RKO (cell line): ENCODE measurements around the gene NXPE4.
"Not testable (repeated sequence)": the region's sequence is repeated elsewhere in the genome, so short reads cannot be mapped to it uniquely, and the experiment has no call there.

ENCODE experiments used
- DNase-seq: peaks from one replicate; pipeline ENCODE4 v3.0.0-alpha.2; 2016; ENCODE audit warnings: low spot score

Gene NXPE4

GRCh38 chr11:114595571-114595970, at the start of gene NXPE4:
Gene NXPE4, minus strand, starts transcription at chr11:114595786. Its CDS starts 1,027 bp downstream, at chr11:114594759.
- DNase-seq = no peak

GRCh38 chr11:114639440-114639839, 43.9 kb upstream of the NXPE4 start:
- not testable (repeated sequence) for DNase-seq

DNA sequence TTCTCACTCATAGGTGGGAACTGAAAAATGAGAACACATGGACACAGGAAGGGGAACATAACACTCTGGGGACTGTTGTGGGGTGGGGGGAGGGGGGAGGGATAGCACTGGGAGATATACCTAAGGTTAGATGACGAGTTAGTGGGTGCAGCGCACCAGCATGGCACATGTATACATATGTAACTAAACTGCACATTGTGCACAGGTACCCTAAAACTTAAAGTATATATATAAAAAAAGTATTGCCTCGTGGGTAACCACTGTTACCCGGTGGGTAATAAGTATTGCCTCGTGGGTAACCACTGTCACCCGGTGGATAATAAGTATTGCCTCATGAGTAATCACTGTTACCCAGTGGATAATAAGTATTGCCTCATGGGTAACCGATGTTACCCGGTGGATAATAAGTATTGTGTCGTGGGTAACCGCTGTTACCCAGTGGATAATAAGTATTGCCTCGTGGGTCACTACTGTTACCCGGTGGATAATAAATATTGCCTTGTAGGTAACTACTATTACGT, 35.9 kb upstream of the NXPE4 start:
- not testable (repeated sequence) for DNase-seq

DNA sequence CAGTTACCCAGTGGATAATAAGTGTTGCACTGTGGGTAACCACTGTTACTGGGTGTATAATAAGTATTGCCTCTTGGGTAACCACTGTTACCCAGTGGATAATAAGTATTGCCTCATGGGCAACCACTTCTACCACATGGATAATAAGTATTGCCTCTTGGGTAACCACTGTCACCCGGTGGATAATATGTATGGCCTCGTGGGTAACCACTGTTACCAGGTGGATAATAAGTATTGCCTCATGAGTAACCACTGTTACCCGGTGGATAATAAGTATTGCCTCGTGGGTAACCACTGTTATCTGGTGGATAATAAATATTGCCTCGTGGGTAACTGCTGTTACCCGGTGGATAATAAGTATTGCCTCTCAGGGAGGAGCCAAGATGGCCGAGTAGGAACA, 29.7 kb upstream of the NXPE4 start:
- no peak for DNase-seq

- no peak for DNase-seq
Measured at GRCh38 chr11:114624455-114625207, 29.0 kb upstream of the NXPE4 start.

GRCh38 chr11:114623720-114624119, 28.1 kb upstream of the NXPE4 start:
- DNase-seq = no peak

DNA sequence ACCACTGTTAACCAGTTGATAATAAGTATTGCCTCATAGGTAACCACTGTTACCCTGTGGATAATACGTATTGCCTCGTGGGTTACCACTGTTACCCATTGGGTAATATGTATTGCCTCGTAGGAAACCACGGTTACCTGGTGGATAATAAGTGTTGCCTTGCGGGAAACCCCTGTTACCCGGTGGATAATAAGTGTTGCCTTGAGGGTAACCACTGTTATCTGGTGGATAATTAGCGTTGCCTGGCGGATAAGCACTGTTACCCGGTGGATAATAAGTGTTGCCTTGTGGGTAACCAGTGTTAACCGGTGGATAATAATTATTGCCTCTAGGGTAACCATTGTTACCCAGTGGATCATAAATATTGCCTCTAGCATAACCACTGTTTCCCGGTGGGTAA, 27.3 kb upstream of the NXPE4 start:
- no peak for DNase-seq

- DNase-seq = no peak
Measured at GRCh38 chr11:114621950-114622809, 26.6 kb upstream of the NXPE4 start.

GRCh38 chr11:114621072-114621471, 25.5 kb upstream of the NXPE4 start:
- no peak for DNase-seq

- DNase-seq = no peak
Measured at GRCh38 chr11:114619659-114620173, 24.1 kb upstream of the NXPE4 start.

DNA sequence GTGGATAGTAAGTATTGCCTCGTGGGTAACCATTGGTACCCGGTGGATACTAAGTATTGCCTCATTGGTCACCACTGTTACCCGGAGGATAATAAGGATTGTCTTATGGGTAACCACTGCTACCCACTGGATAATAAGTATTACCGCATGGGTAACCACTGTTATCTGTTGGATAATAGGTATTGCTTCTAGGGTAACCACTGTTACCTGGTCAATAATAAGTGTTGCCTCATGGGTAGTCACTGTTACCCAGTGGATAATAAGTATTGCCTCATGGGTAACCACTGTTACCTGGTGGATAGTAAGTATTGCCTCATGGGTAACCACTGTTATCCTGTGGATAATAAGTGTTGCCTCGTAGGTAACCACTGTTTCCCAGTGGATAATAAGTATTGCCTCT, 22.6 kb upstream of the NXPE4 start:
- no peak for DNase-seq

DNA sequence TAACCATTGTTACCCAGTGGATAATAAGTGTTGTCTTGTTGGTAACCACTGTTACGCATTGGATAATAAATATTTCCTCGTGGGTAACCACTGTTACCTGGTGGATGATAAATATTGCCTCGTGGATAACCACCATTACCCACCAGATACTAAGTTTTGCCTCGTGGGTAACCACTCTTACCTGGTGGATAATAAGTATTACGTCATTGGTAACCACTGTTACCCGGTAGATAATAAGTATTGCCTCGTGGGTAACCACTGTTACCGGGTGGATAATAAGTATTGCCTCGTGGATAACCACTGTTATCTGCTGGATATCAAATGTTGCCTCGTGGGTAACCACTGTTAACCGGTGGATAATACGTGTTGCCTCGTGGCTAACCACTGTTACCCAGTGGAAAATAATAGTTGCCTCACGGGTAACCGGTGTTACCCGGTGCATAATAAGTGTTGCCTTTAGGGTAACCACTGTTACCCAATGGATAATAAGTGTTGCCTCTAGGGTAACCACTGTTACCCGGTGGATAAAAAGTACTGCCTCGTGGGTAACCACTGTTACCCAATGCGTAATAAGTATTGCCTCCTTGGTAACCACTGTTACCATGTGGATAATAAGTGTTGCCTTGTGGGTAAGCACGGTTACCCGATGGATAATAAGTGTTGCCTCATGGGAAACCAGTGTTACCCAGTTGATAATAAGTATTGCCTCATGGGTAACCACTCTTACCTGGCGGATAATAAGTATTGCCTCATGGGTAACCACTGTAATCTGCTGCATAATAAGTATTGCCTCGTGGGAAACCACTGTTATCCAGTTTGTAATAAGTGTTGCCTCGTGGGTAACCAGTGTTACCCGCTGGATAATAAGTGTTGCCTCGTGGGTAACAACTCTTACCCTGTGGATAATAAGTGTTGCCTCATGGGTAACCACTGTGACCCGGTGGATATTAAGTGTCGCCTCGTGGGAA, 21.9 kb upstream of the NXPE4 start:
- DNase-seq = no peak

DNA sequence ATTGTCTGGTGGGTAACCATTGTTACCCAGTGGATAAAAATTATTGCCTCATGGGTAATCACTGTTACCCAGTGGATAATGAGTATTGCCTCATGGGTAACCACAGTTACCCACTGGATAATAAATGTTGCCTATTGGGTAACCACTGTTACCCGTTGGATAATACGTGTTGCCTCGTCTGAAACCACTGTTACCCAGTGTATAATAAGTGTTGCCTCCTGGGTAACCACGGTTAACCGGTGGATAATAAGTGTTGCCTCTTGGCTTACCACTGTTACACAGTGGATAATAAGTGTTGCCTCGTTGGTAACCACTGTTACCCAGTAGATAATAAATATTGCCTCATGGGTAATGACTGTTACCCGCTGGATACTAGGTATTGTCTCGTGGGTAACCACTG, 20.9 kb upstream of the NXPE4 start:
- no peak for DNase-seq

- no peak for DNase-seq
Measured at GRCh38 chr11:114615448-114616361, 20.1 kb upstream of the NXPE4 start.

- no peak for DNase-seq
Measured at GRCh38 chr11:114614127-114614720, 18.6 kb upstream of the NXPE4 start.

- DNase-seq = not testable (repeated sequence)
Measured at GRCh38 chr11:114613094-114613493, 17.5 kb upstream of the NXPE4 start.

GRCh38 chr11:114612686-114613085, 17.1 kb upstream of the NXPE4 start:
- no peak for DNase-seq

GRCh38 chr11:114612199-114612598, 16.6 kb upstream of the NXPE4 start:
- DNase-seq = not testable (repeated sequence)

GRCh38 chr11:114610984-114611944, 15.7 kb upstream of the NXPE4 start:
- no peak for DNase-seq
